ENCODE measurements around the gene FBXL5. TPM values are rescaled to one million over a fixed set of nuclear protein-coding genes. Genes with fewer than 3 reads are reported as not detected.

FBXL5 gene
- total RNA-seq, 3 donors from 2014 or later: 178 to 231 (median 202) TPM

GRCh38 chr4:15690020-15690809 is 35.1 kb upstream of the FBXL5 start:
- no peak for DNase-seq (ENCODE audit: low spot score in 2 of 2)
- Histone ChIP-seq H3K27me3 (no peaks in the 10 kb centered on the region), H3K4me1 (no peaks in the 10 kb centered on the region), H3K27ac (no peak overlapping the region), H3K4me3 (no peak overlapping the region), H3K36me3 (no peaks in the 10 kb centered on the region), H3K9me3 (no peaks in the 10 kb centered on the region)
- TF ChIP-seq POLR2AphosphoS5 (IDR thresholded peaks at IDR 0.05): no peak
- TF ChIP-seq CTCF (IDR thresholded peaks at IDR 0.05): no peak
- TF ChIP-seq POLR2A (IDR thresholded peaks at IDR 0.05): no peak
- intact Hi-C loops (cut with DNase I; ENCODE audit: low total_unique reads): no loop called here

GRCh38 chr4:15689540-15689939 is 34.4 kb upstream of the FBXL5 start:
- H3K36me3 ChIP-seq: no peaks in the 10 kb centered on the region
- H3K4me1 ChIP-seq: no peaks in the 10 kb centered on the region
- no peak for DNase-seq (ENCODE audit: low spot score in 2 of 2)
- intact Hi-C loops (cut with DNase I; ENCODE audit: low total_unique reads): no loop called here
- no peaks in the 10 kb centered on the region for H3K27me3 ChIP-seq
- TF ChIP-seq POLR2AphosphoS5 (IDR thresholded peaks at IDR 0.05) (no peak), POLR2A (IDR thresholded peaks at IDR 0.05) (no peak), CTCF (IDR thresholded peaks at IDR 0.05) (no peak)
- H3K27ac ChIP-seq: no peak overlapping the region
- no peaks in the 10 kb centered on the region for H3K9me3 ChIP-seq
- H3K4me3 ChIP-seq: no peak overlapping the region

GRCh38 chr4:15688051-15688450 is 32.9 kb upstream of the FBXL5 start:
- DNase-seq (ENCODE audit: low spot score in 2 of 2): no peak
- Histone ChIP-seq H3K27me3 (no peaks in the 10 kb centered on the region), H3K4me3 (no peak overlapping the region), H3K9me3 (no peaks in the 10 kb centered on the region), H3K27ac (no peak overlapping the region), H3K36me3 (no peaks in the 10 kb centered on the region), H3K4me1 (no peaks in the 10 kb centered on the region)
- no peak for TF ChIP-seq CTCF (IDR thresholded peaks at IDR 0.05)
- TF ChIP-seq POLR2AphosphoS5 (IDR thresholded peaks at IDR 0.05): no peak
- no peak for TF ChIP-seq POLR2A (IDR thresholded peaks at IDR 0.05)
- intact Hi-C loops (cut with DNase I; ENCODE audit: low total_unique reads): no loop called here

- Histone ChIP-seq H3K4me3 (no peak overlapping the region), H3K4me1 (no peaks in the 10 kb centered on the region), H3K36me3 (no peaks in the 10 kb centered on the region), H3K27ac (no peak overlapping the region), H3K27me3 (no peaks in the 10 kb centered on the region), H3K9me3 (no peaks in the 10 kb centered on the region)
- intact Hi-C loops (cut with DNase I; ENCODE audit: low total_unique reads): no loop called here
- TF ChIP-seq CTCF (IDR thresholded peaks at IDR 0.05) (no peak), POLR2A (IDR thresholded peaks at IDR 0.05) (no peak), POLR2AphosphoS5 (IDR thresholded peaks at IDR 0.05) (no peak)
- DNase-seq (ENCODE audit: low spot score in 2 of 2): no peak
These were observed 29.3 kb upstream of the FBXL5 start for GRCh38 chr4:15684498-15684897.

GRCh38 chr4:15683143-15683495 is 28.0 kb upstream of the FBXL5 start:
- TF ChIP-seq CTCF (IDR thresholded peaks at IDR 0.05): no peak
- no peak for TF ChIP-seq POLR2AphosphoS5 (IDR thresholded peaks at IDR 0.05)
- no peak for TF ChIP-seq POLR2A (IDR thresholded peaks at IDR 0.05)
- intact Hi-C loops (cut with DNase I; ENCODE audit: low total_unique reads): no loop called here
- Histone ChIP-seq H3K27me3 (no peaks in the 10 kb centered on the region), H3K4me1 (no peaks in the 10 kb centered on the region), H3K4me3 (peak overlapping the region in 1 of 3 donors; percentile 74), H3K27ac (no peak overlapping the region), H3K9me3 (no peaks in the 10 kb centered on the region), H3K36me3 (no peaks in the 10 kb centered on the region)
- DNase-seq (ENCODE audit: low spot score in 2 of 2): no peak

All from breast epithelium (tissue), 4 donors.